KBM-7 (cell line): Measurements from ENCODE around the gene CYSLTR1.
"Not testable (repeated sequence)": the region's sequence is repeated elsewhere in the genome, so short reads cannot be mapped to it uniquely, and the experiment has no call there.

Experiments used
- DNase-seq: peaks from one replicate; pipeline ENCODE4 v3.0.0-alpha.2; 2015
- in situ Hi-C: fragments of 300-500 bp; cut with MboI; formaldehyde crosslinking; loops from 2 replicates; pipeline ENCODE4 v1.14.3; 2020; ENCODE audit warnings: low sequenced_read_pairs, low pct_unique_long_range_greater_than_20kb, mixed read lengths

Gene CYSLTR1

DNA sequence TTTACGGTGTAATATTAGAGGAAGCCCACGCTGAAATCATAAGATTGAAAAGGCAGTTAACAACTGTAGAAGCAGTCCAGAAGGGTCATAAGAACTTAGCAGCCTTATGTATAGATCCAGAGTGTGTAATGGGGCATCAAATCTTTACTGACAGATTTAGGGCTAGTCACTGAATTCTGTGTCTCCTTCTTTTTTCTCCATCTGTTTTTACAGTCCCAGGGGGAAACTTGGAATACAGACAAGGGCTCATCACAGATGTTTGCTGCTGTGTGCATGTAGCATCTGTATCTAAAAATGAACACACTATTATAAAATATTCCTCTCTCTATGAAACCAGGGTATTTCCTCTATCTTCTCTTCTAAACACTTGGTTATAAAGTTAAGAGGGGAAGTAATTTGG is 43.9 kb downstream of the CYSLTR1 start:
- in situ Hi-C loops = no loop called here
- no peak for DNase-seq

DNA sequence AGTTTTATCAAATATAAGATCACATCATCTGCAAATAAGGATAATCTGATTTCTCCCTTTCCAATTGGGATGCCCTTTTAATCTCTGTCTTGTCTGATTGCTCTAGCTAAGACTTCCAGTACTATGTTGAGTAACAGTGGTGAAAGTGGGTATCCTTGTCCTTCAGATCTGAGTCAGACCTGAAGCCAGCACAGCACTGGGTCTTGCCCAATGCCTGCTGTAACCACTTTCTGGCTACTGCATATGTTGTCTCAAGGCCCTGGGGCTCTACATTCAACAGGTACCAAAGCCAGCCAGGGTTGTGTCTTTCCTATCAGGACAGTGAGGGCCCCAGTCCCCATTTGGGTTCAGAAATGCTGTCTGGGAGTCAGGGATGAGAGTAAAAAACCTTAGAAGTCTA is 90.3 kb downstream of the CYSLTR1 start:
- no peak for DNase-seq
- in situ Hi-C loops = no loop called here

DNA sequence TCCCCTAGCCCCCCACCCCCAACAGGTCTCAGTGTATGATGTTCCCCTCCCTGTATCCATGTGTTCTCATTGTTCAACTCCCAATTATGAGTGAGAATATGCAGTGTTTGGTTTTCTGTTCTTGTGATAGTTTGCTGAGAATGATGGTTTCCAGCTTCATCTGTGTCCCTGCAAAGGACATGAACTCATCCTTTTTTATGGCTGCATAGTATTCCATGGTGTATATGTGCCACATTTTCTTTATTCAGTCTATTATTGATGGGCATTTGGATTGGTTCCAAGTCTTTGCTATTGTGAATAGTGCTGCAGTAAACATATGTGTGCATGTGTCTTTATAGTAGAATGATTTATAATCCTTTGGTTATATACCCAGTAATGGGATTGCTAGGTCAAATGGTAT is 101.4 kb downstream of the CYSLTR1 start:
- DNase-seq, in situ Hi-C loops: not testable (repeated sequence)
